SK-N-SH treated with all-trans-retinoic acid at 6 μM for 48 hours (cell line): ENCODE data around the gene TEAD1.

ENCODE experiments used
- BACH2 ChIP-seq: fragments of 250-450 bp; sonication (Bioruptor Pico); IDR thresholded peaks from 2 replicates; pipeline ENCODE4 v1.9.0; 2021; ENCODE audit warnings: mild to moderate bottlenecking, borderline replicate concordance
- GLIS3 ChIP-seq: fragments of 250-450 bp; sonication (Bioruptor Pico); IDR thresholded peaks from 2 replicates; pipeline ENCODE4 v1.5.0; 2020; ENCODE audit warnings: mild to moderate bottlenecking, moderate library complexity
- TCF4 ChIP-seq: fragments of 250-450 bp; sonication (Bioruptor Pico); IDR thresholded peaks from 2 replicates; pipeline ENCODE4 v1.8.0; 2021; ENCODE audit warnings: mild to moderate bottlenecking, moderate library complexity, borderline replicate concordance
- ZC3H10 ChIP-seq: fragments of 250-450 bp; sonication (Bioruptor Pico); IDR thresholded peaks from 2 replicates; pipeline ENCODE4 v1.5.1; 2021; ENCODE audit warnings: mild to moderate bottlenecking, moderate library complexity

DNA sequence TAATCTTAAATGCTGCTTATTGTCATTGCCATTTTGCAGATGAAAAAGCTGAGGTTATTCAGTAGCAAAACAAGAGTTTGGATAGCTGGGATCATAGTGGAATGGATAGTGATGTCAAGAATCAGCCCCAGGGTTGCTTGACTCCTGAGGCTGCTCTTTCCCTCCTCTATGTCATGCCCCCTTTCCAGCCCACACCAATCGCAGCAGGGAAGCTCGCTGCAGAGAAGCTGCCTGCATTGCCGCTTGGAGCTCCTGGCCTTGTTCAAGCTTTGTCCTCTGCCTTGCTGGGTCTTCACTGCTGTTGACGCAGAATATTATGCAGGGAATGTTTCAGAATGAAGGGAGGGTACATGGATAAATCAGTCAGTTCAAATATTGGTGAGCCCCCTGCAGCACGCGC, 206.1 kb downstream of the TEAD1 start:
- TF ChIP-seq ZC3H10 (CRISPR knock-in tag), result no peak
- no peak for TF ChIP-seq BACH2 (CRISPR knock-in tag)
- TF ChIP-seq TCF4, result no peak
- TF ChIP-seq GLIS3, result no peak
